ENCODE measurements around the gene KRT6C.

DNA sequence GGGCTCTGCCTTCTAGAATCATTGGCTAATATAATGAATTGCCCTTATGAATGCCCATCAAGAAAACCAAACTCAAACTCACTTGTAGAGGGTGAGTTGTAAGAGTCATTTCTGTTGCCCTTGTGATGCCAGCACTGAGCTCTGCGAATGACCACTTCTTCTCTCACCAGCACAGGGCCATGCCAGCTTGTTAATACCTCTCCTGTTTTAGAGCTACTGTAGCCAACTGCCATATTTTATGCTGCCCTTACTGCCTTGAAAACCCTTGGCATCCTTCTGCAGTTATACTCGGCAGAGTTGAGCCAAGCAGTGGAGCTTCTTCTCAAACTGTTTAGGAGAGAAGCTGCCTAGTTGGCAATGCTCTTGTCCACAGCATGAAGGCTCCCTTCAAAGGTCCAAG is 47.6 kb downstream of the KRT6C start:
- TF ChIP-seq POLR2A (IDR thresholded peaks at IDR 0.05; ENCODE audit: low read depth, low read length) (no peak), TAF1 (IDR thresholded peaks at IDR 0.05; ENCODE audit: borderline replicate concordance, low read depth, low read length) (no peak), POLR2AphosphoS5 (IDR thresholded peaks at IDR 0.05; ENCODE audit: low read depth, low read length) (no peak)
